WTC11 (cell line): ENCODE results near the gene FBXW2. TPM values are rescaled to one million over a fixed set of nuclear protein-coding genes. Genes with fewer than 3 reads are reported as not detected.

Source experiments
- ATAC-seq: fragments of 200-7000 bp; cut with Tn5 transposase; 2 replicates; pipeline ENCODE4 v1.10.0; 2021; ENCODE audit warnings: mild to moderate bottlenecking, moderate library complexity
- CTCF ChIA-PET: fragments of 300-600 bp; sonication (Branson Sonifier 250); formaldehyde crosslinking; loops from one replicate; lab custom pipeline; 2021; ENCODE audit warnings: antibody characterized with exemption; lab: Charles Lee
- POLR2A ChIA-PET: fragments of 350-600 bp; sonication (Branson Sonifier 250); formaldehyde crosslinking; loops from one replicate; lab custom pipeline; 2021; ENCODE audit warnings: antibody characterized with exemption; lab: Charles Lee
- DNase-seq: peaks from one replicate; pipeline ENCODE4 v3.0.0; 2021; ENCODE audit warnings: low spot score
- H3K27ac Mint-ChIP-seq: 2 replicates; pipeline ENCODE4 v1.8.0; 2021; ENCODE audit warnings: mixed read lengths
- H3K27me3 Mint-ChIP-seq: 2 replicates; pipeline ENCODE4 v1.8.0; 2021; ENCODE audit warnings: low read depth, mild to moderate bottlenecking, moderate library complexity, mixed read lengths
- H3K36me3 Mint-ChIP-seq: 2 replicates; pipeline ENCODE4 v1.8.0; 2021; ENCODE audit warnings: mixed read lengths
- H3K4me1 Mint-ChIP-seq: 2 replicates; pipeline ENCODE4 v1.8.0; 2022; ENCODE audit warnings: mixed read lengths
- H3K4me3 Mint-ChIP-seq: 2 replicates; pipeline ENCODE4 v1.8.0; 2021; ENCODE audit warnings: mild to moderate bottlenecking, moderate library complexity, mixed read lengths
- H3K9me3 Mint-ChIP-seq: 2 replicates; pipeline ENCODE4 v1.8.0; 2021; ENCODE audit warnings: mixed read lengths
- CREM ChIP-seq: sonication (generic); formaldehyde crosslinking; IDR thresholded peaks from 2 replicates; pipeline ENCODE4 v1.8.1; 2022; ENCODE audit warnings: mild to moderate bottlenecking, missing genetic modification reagents, moderate library complexity
- EMX1 ChIP-seq: fragments of 250-450 bp; sonication (Bioruptor Pico); IDR thresholded peaks from 2 replicates; pipeline ENCODE4 v1.8.0; 2021; ENCODE audit warnings: mild to moderate bottlenecking
- ETV6 ChIP-seq: sonication (generic); formaldehyde crosslinking; IDR thresholded peaks from 2 replicates; pipeline ENCODE4 v1.8.1; 2022; ENCODE audit warnings: mild to moderate bottlenecking, missing genetic modification reagents
- FOXP4 ChIP-seq: sonication (generic); formaldehyde crosslinking; IDR thresholded peaks from 2 replicates; pipeline ENCODE4 v1.8.0; 2022; ENCODE audit warnings: mild to moderate bottlenecking, missing genetic modification reagents
- HMGA2 ChIP-seq: fragments of 250-450 bp; sonication (Bioruptor Pico); IDR thresholded peaks from 2 replicates; pipeline ENCODE4 v1.4.0; 2021; ENCODE audit warnings: mild to moderate bottlenecking, moderate library complexity
- IRF1 ChIP-seq: sonication (generic); formaldehyde crosslinking; IDR thresholded peaks from 2 replicates; pipeline ENCODE4 v1.8.0; 2023; ENCODE audit warnings: missing genetic modification reagents
- JAZF1 ChIP-seq: fragments of 250-450 bp; sonication (Bioruptor Pico); IDR thresholded peaks from 2 replicates; pipeline ENCODE4 v1.9.0; 2021; ENCODE audit warnings: moderate library complexity, mild to moderate bottlenecking, inconsistent platforms
- MYBL2 ChIP-seq: sonication (generic); formaldehyde crosslinking; IDR thresholded peaks from 2 replicates; pipeline ENCODE4 v1.8.1; 2023; ENCODE audit warnings: mild to moderate bottlenecking, moderate library complexity, missing genetic modification reagents
- NFE2L1 ChIP-seq: sonication (generic); formaldehyde crosslinking; IDR thresholded peaks from 2 replicates; pipeline ENCODE4 v1.8.1; 2023; ENCODE audit warnings: missing genetic modification reagents
- NR2C2 ChIP-seq: sonication (generic); formaldehyde crosslinking; IDR thresholded peaks from 2 replicates; pipeline ENCODE4 v1.8.0; 2022; ENCODE audit warnings: mild to moderate bottlenecking, missing genetic modification reagents
- RORB ChIP-seq: fragments of 250-450 bp; sonication (Bioruptor Pico); IDR thresholded peaks from 2 replicates; pipeline ENCODE4 v1.9.0; 2021; ENCODE audit warnings: mild to moderate bottlenecking
- SMAD4 ChIP-seq: sonication (generic); formaldehyde crosslinking; IDR thresholded peaks from 2 replicates; pipeline ENCODE4 v1.8.0; 2022; ENCODE audit warnings: mild to moderate bottlenecking, missing genetic modification reagents
- TEAD4 ChIP-seq: sonication (generic); formaldehyde crosslinking; IDR thresholded peaks from 2 replicates; pipeline ENCODE4 v1.8.0; 2022; ENCODE audit warnings: mild to moderate bottlenecking, missing genetic modification reagents
- TP53 ChIP-seq: sonication (generic); formaldehyde crosslinking; IDR thresholded peaks from 2 replicates; pipeline ENCODE4 v1.8.1; 2023; ENCODE audit warnings: mild to moderate bottlenecking, missing genetic modification reagents
- ZMAT4 ChIP-seq: fragments of 250-450 bp; sonication (Bioruptor Pico); IDR thresholded peaks from 2 replicates; pipeline ENCODE4 v1.9.0; 2021; ENCODE audit warnings: mild to moderate bottlenecking
- ZNF121 ChIP-seq: sonication (generic); formaldehyde crosslinking; IDR thresholded peaks from 2 replicates; pipeline ENCODE4 v1.8.0; 2023; ENCODE audit warnings: missing genetic modification reagents
- ZNF138 ChIP-seq: sonication (generic); formaldehyde crosslinking; conservative IDR thresholded peaks from 2 replicates; pipeline ENCODE4 v1.8.1; 2022; ENCODE audit warnings: mild to moderate bottlenecking, moderate library complexity, missing genetic modification reagents
- ZNF263 ChIP-seq: sonication (generic); formaldehyde crosslinking; IDR thresholded peaks from 2 replicates; pipeline ENCODE4 v1.8.1; 2022; ENCODE audit warnings: low read depth, mild to moderate bottlenecking, moderate library complexity, missing genetic modification reagents
- ZNF423 ChIP-seq: fragments of 250-450 bp; sonication (Bioruptor Pico); IDR thresholded peaks from 2 replicates; pipeline ENCODE4 v2.1.2; 2022; ENCODE audit warnings: mild to moderate bottlenecking, moderate library complexity
- ZNF532 ChIP-seq: fragments of 250-450 bp; sonication (Bioruptor Pico); IDR thresholded peaks from 2 replicates; pipeline ENCODE4 v1.9.0; 2021; ENCODE audit warnings: mild to moderate bottlenecking, borderline replicate concordance
- total RNA-seq: library from RNA; stranded (reverse); gene quantifications from 3 replicates; pipeline ENCODE4 v1.2.3, GENCODE V29; 2021

FBXW2 gene
- total RNA-seq, 1 experiment from 2014 or later: 59.8 TPM

- POLR2A ChIA-PET: no interaction called here
- no peak for ATAC-seq
- Mint-ChIP-seq H3K4me3 (no peak overlapping the region), H3K27ac (no peak overlapping the region), H3K27me3 (peaks cover 13% of the 10 kb centered on the region), H3K4me1 (peaks cover 11% of the 10 kb centered on the region)
- CTCF ChIA-PET: interaction anchor here (5.4 kb wide), 1 partner anchor 12 kb away, joined by 46 read pairs; no protein-coding TSS in a partner anchor
- TF ChIP-seq IRF1 (CRISPR knock-in tag): no peak
- no peak for TF ChIP-seq RORB (CRISPR knock-in tag)
- no peak for TF ChIP-seq ZNF532 (CRISPR knock-in tag)
- TF ChIP-seq FOXP4 (CRISPR knock-in tag): no peak
- TF ChIP-seq ZNF263 (CRISPR knock-in tag): no peak
- no peak for TF ChIP-seq CREM (CRISPR knock-in tag)
- TF ChIP-seq ZNF138 (CRISPR knock-in tag): no peak
- no peak for TF ChIP-seq NFE2L1 (CRISPR knock-in tag)
- TF ChIP-seq TP53: no peak
- TF ChIP-seq, all 79 proteins: peak for 0
- DNase-seq: no peak
- no peaks in the 10 kb centered on the region for H3K9me3 Mint-ChIP-seq
- H3K36me3 Mint-ChIP-seq: no peaks in the 10 kb centered on the region
These were observed 74.9 kb downstream of the FBXW2 start for GRCh38 chr9:120718316-120718715.

GRCh38 chr9:120717176-120717575, 76.0 kb downstream of the FBXW2 start:
- H3K27me3 Mint-ChIP-seq: peaks cover 24% of the 10 kb centered on the region
- no peak overlapping the region for H3K27ac Mint-ChIP-seq
- POLR2A ChIA-PET: no interaction called here
- no peak overlapping the region for H3K4me3 Mint-ChIP-seq
- H3K9me3 Mint-ChIP-seq: no peaks in the 10 kb centered on the region
- ATAC-seq (no peak), DNase-seq (no peak)
- peaks cover 15% of the 10 kb centered on the region for H3K4me1 Mint-ChIP-seq
- CTCF ChIA-PET: interaction anchor here (1.2 to 5.4 kb wide), 2 partner anchors 9 to 14 kb away, joined by 3 to 46 read pairs; no protein-coding TSS in a partner anchor
- TF ChIP-seq NFE2L1 (CRISPR knock-in tag) (no peak), TEAD4 (CRISPR knock-in tag) (no peak), EMX1 (no peak), SMAD4 (CRISPR knock-in tag) (no peak), FOXP4 (CRISPR knock-in tag) (no peak), ZMAT4 (CRISPR knock-in tag) (no peak), MYBL2 (no peak), ZNF263 (CRISPR knock-in tag) (no peak), ETV6 (CRISPR knock-in tag) (no peak), JAZF1 (CRISPR knock-in tag) (no peak), ZNF423 (no peak), NR2C2 (no peak), ZNF121 (CRISPR knock-in tag) (no peak), HMGA2 (no peak)
- TF ChIP-seq, all 79 proteins: peak for 0
- H3K36me3 Mint-ChIP-seq: no peaks in the 10 kb centered on the region
